Stimulated activated CD8-positive, alpha-beta memory T cell treated with anti-CD3 and anti-CD28 coated beads, Interleukin-15, amount 100 ng/mL, for 1 hour (primary cell): ENCODE measurements around the gene CLDN18.

Source experiments
- DNase-seq: peaks from one replicate; pipeline ENCODE4 v3.0.0-alpha.2; 2020; ENCODE audit warnings: low read depth

The CLDN18 gene

GRCh38 chr3:138027821-138028220, 17.9 kb downstream of the CLDN18 start:
- no peak for DNase-seq

GRCh38 chr3:138030734-138031280, 20.8 kb downstream of the CLDN18 start:
- DNase-seq = no peak

- no peak for DNase-seq
These were observed 21.6 kb downstream of the CLDN18 start for GRCh38 chr3:138031536-138031935.

GRCh38 chr3:138032567-138032966, 22.6 kb downstream of the CLDN18 start:
- no peak for DNase-seq

- DNase-seq = no peak
These were observed 23.3 kb downstream of the CLDN18 start for GRCh38 chr3:138033202-138033691.

- no peak for DNase-seq
These were observed 25.0 kb downstream of the CLDN18 start for GRCh38 chr3:138034918-138035317.

- DNase-seq = no peak
These were observed 26.6 kb downstream of the CLDN18 start for GRCh38 chr3:138036572-138036971.

- no peak for DNase-seq
These were observed 28.9 kb downstream of the CLDN18 start for GRCh38 chr3:138038725-138039462.

- DNase-seq = no peak
These were observed 32.1 kb downstream of the CLDN18 start for GRCh38 chr3:138042043-138042442.

- no peak for DNase-seq
These were observed 33.5 kb downstream of the CLDN18 start for GRCh38 chr3:138043266-138044029.

- no peak for DNase-seq
These were observed 36.1 kb downstream of the CLDN18 start for GRCh38 chr3:138046085-138046484.

GRCh38 chr3:138046955-138047354, 37.0 kb downstream of the CLDN18 start:
- no peak for DNase-seq

- DNase-seq = no peak
These were observed 37.7 kb downstream of the CLDN18 start for GRCh38 chr3:138047596-138048158.

GRCh38 chr3:138049157-138049919, 39.4 kb downstream of the CLDN18 start:
- DNase-seq = no peak

- no peak for DNase-seq
These were observed 42.2 kb downstream of the CLDN18 start for GRCh38 chr3:138051947-138052802.

- DNase-seq = no peak
These were observed 44.1 kb downstream of the CLDN18 start for GRCh38 chr3:138054057-138054456.

GRCh38 chr3:138057384-138057783, 47.4 kb downstream of the CLDN18 start:
- DNase-seq = no peak

- DNase-seq = no peak
These were observed 49.3 kb downstream of the CLDN18 start for GRCh38 chr3:138059261-138059660.

- no peak for DNase-seq
These were observed 50.8 kb downstream of the CLDN18 start for GRCh38 chr3:138060792-138061191.

GRCh38 chr3:138062037-138062436, 52.1 kb downstream of the CLDN18 start:
- no peak for DNase-seq

- no peak for DNase-seq
These were observed 52.7 kb downstream of the CLDN18 start for GRCh38 chr3:138062626-138063025.
